GM21381 (cell line): Measurements from ENCODE around the gene PSMB9.

Experiments used
- ATAC-seq: cut with Tn5 transposase; IDR thresholded peaks from one replicate; pipeline ENCODE4 v1.9.1; 2021; ENCODE audit warnings: mild to moderate bottlenecking, moderate library complexity; ENCODE audit not compliant: unreplicated experiment

The PSMB9 gene

GRCh38 chr6:32839356-32839755 is 14.6 kb upstream of the PSMB9 start:
- no peak for ATAC-seq

- ATAC-seq: no peak
These were observed 13.3 kb upstream of the PSMB9 start for GRCh38 chr6:32840604-32841246.

GRCh38 chr6:32842021-32842650 is 11.9 kb upstream of the PSMB9 start:
- no peak for ATAC-seq

- ATAC-seq: no peak
These were observed 11.3 kb upstream of the PSMB9 start for GRCh38 chr6:32842690-32843089.

GRCh38 chr6:32843331-32843978 is 10.5 kb upstream of the PSMB9 start:
- ATAC-seq: no peak

- peak; percentile 61 for ATAC-seq
These were observed 9.8 kb upstream of the PSMB9 start, which contains the start of gene PSMB8 for GRCh38 chr6:32843979-32844838. Gene PSMB8 (minus strand): TSS chr6:32844047. CDS start chr6:32843996, 51 bp downstream.

- no peak for ATAC-seq
These were observed 9.1 kb upstream of the PSMB9 start for GRCh38 chr6:32844839-32845383.

GRCh38 chr6:32845384-32845884 is 8.6 kb upstream of the PSMB9 start:
- ATAC-seq: no peak

GRCh38 chr6:32847004-32847403 is 7.0 kb upstream of the PSMB9 start:
- ATAC-seq: no peak

- ATAC-seq: no peak
These were observed 6.2 kb upstream of the PSMB9 start for GRCh38 chr6:32847795-32848194.

- no peak for ATAC-seq
These were observed 4.9 kb upstream of the PSMB9 start for GRCh38 chr6:32849126-32849525.

- no peak for ATAC-seq
These were observed 3.0 kb upstream of the PSMB9 start for GRCh38 chr6:32851025-32851424.

- no peak for ATAC-seq
These were observed 1.8 kb upstream of the PSMB9 start for GRCh38 chr6:32852018-32852843.

GRCh38 chr6:32852844-32853540 is 1.0 kb upstream of the PSMB9 start:
- peak; percentile 23 for ATAC-seq

- ATAC-seq: peak; percentile 18
These were observed 585 bp downstream of the PSMB9 start for GRCh38 chr6:32854376-32855178.

- no peak for ATAC-seq
These were observed 1.6 kb downstream of the PSMB9 start for GRCh38 chr6:32855467-32856174.

GRCh38 chr6:32857156-32857891 is 3.3 kb downstream of the PSMB9 start:
- ATAC-seq: no peak
